D721Med (cell line): ENCODE data around the gene GIMAP4.

Source experiments
- DNase-seq: peaks from one replicate; pipeline ENCODE4 v3.0.0; 2011; ENCODE audit warnings: low spot score; ENCODE audit not compliant: insufficient read length
- FAIRE-seq: peaks from 2 replicates; lab custom pipeline; 2011; peaks lifted over from hg19 to GRCh38; lab: Jason Lieb, UNC
- TF ChIP-seq, protein P1 (sequence below): IDR thresholded peaks from 2 replicates; pipeline ENCODE4 v1.5.1; 2012; ENCODE audit warnings: mild to moderate bottlenecking, control low read depth; ENCODE audit not compliant: insufficient read depth; ENCODE audit errors: missing control alignments

GIMAP4 gene

GRCh38 chr7:150556521-150557138, 10.6 kb upstream of the GIMAP4 start:
- DNase-seq: no peak
- no peak for FAIRE-seq
- TF ChIP-seq, protein P1, sequence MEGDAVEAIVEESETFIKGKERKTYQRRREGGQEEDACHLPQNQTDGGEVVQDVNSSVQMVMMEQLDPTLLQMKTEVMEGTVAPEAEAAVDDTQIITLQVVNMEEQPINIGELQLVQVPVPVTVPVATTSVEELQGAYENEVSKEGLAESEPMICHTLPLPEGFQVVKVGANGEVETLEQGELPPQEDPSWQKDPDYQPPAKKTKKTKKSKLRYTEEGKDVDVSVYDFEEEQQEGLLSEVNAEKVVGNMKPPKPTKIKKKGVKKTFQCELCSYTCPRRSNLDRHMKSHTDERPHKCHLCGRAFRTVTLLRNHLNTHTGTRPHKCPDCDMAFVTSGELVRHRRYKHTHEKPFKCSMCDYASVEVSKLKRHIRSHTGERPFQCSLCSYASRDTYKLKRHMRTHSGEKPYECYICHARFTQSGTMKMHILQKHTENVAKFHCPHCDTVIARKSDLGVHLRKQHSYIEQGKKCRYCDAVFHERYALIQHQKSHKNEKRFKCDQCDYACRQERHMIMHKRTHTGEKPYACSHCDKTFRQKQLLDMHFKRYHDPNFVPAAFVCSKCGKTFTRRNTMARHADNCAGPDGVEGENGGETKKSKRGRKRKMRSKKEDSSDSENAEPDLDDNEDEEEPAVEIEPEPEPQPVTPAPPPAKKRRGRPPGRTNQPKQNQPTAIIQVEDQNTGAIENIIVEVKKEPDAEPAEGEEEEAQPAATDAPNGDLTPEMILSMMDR: no peak

GRCh38 chr7:150560486-150560885, 6.7 kb upstream of the GIMAP4 start:
- TF ChIP-seq, protein P1: no peak
- no peak for DNase-seq
- FAIRE-seq: no peak

DNA sequence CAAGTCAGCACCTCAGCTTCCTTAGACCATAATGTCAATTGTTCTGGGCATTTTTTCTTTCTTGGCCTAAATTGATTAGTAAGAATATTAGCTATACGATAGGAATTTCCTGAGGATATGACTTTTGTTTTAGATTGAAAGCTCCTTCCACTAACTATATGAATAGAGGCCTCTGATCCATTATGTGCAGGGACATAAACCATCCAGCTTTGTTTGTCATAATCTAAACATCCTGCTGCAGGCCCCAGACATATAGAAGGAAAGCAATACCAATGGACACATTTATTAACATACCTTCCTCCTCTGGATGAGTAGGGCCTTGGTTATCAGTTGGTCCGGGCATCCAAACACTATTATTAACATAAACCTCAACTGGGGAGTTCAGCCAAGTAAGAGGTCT, 4.3 kb upstream of the GIMAP4 start:
- TF ChIP-seq, protein P1: no peak
- FAIRE-seq: no peak
- DNase-seq: no peak

DNA sequence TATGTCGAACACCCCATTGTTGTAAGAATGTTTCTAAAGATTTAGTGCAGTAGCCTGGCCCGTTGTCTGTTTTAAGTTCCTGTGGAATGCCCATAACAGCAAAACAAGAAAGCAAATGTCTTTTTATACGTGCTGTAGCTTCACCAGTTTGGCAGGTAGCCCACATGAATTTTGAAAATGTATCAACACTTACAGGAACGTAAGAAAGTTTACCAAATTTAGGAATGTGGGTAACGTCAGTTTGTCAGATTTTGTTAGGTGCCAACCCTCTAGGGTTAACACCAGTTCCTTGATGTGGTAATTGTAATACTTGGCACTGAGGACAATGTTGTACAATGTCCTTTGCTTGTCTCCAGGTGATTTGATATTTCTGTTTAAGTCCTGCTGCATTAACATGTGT, 3.2 kb upstream of the GIMAP4 start:
- FAIRE-seq (no peak), DNase-seq (no peak)
- TF ChIP-seq, protein P1: no peak

DNA sequence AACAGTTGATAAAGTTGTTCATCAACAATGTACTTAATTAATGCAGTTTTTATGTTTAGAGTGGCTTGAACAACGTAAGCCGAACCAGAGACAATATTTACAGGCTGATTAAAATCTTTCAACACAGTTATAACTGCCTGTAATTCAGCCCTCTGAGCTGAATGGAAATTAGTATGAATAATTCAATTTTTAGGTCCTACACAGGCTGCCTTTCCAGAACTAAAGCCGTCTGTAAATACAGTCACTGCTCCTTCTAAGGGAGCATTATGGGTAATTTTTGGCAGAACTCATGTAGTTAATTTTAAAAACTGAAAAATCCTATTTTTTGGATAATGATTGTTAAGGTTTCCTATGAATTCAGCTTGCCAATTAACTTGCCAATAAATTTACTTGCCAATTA, 2.6 kb upstream of the GIMAP4 start:
- no peak for DNase-seq
- TF ChIP-seq, protein P1: no peak
- no peak for FAIRE-seq

GRCh38 chr7:150565239-150565638, 2.0 kb upstream of the GIMAP4 start:
- FAIRE-seq (no peak), DNase-seq (no peak)
- TF ChIP-seq, protein P1: no peak

- DNase-seq: no peak
- TF ChIP-seq, protein P1: no peak
- FAIRE-seq: no peak
Observed at GRCh38 chr7:150566123-150566522, 1.1 kb upstream of the GIMAP4 start.
